Muscle layer of colon (tissue), 2 donors: ENCODE measurements around the gene SRGAP3.

Experiments
- H3K27ac ChIP-seq: one replicate; pipeline ENCODE4 v1.7.0; 2013; ENCODE audit warnings: low read depth, mild to moderate bottlenecking, low read length, moderate library complexity
- H3K27me3 ChIP-seq, 2 donors: one replicate each; pipeline ENCODE4 v1.7.0; 2013; ENCODE audit warnings: low read length in 2 of 2, mild to moderate bottlenecking in 2 of 2; ENCODE audit not compliant: insufficient read depth in 2 of 2, control insufficient read depth in 1 of 2
- H3K36me3 ChIP-seq: one replicate; pipeline ENCODE4 v1.7.0; 2013; ENCODE audit warnings: mild to moderate bottlenecking, low read length; ENCODE audit not compliant: insufficient read depth
- H3K4me1 ChIP-seq: one replicate; pipeline ENCODE4 v1.7.0; 2013; ENCODE audit warnings: mild to moderate bottlenecking, low read length; ENCODE audit not compliant: insufficient read depth
- H3K4me3 ChIP-seq, 2 donors: one replicate each; pipeline ENCODE4 v1.7.0; 2013; ENCODE audit warnings: low read length in 2 of 2, low read depth in 1 of 2, mild to moderate bottlenecking in 1 of 2, moderate library complexity in 1 of 2
- H3K9ac ChIP-seq: one replicate; pipeline ENCODE4 v1.7.0; 2013; ENCODE audit warnings: low read length
- H3K9me3 ChIP-seq: one replicate; pipeline ENCODE4 v1.7.0; 2013; ENCODE audit warnings: mild to moderate bottlenecking, low read length
- donor health status: abdominal sarcoma.
- donor health status: Adenocarcinoma of cecum.

Gene SRGAP3

DNA sequence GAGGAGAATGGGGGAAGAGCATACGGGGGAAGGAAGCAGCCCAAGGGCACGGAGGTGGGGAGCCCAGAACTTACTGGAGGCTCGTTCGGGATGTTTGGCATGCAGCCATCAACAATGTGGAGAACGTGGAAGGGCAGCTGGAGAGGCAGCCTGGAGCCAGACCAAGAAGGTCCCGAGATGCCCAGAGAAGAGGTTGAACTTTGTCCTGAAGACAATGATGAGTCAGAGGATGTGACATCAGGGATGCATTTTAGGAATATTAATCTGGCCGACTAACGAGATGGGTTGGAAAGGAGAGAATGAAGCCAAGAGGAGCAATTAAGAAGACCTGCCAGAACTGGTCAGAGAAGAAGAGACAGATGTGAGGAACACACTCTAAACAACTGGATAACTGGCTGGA lies 98.2 kb downstream of the SRGAP3 start:
- Histone ChIP-seq H3K27ac (no peak overlapping the region), H3K9me3 (no peaks in the 10 kb centered on the region), H3K4me1 (no peaks in the 10 kb centered on the region), H3K36me3 (no peaks in the 10 kb centered on the region), H3K4me3 (no peak overlapping the region), H3K9ac (no peak overlapping the region), H3K27me3 (no peaks in the 10 kb centered on the region)

DNA sequence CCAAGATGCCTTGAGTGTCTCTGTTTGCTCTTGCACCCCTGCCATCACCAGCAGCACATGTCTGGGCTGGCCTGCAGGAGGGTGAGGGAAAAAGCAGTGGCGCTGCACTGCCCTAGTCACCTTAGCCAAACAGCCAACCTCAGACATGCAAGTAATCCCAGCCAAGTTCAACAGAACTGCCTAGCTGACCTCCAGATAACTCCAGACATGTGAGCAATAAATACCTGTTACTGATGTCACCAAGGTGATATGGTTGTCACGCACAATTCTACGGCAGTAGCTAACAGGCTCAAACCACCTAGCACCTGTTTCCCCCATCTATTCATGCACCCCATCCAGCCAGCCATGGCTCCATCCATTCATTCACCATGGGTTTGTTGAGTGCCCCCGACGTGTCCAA lies 99.9 kb downstream of the SRGAP3 start:
- Histone ChIP-seq H3K27ac (no peak overlapping the region), H3K36me3 (no peaks in the 10 kb centered on the region), H3K9me3 (no peaks in the 10 kb centered on the region), H3K9ac (no peak overlapping the region), H3K27me3 (no peaks in the 10 kb centered on the region), H3K4me1 (no peaks in the 10 kb centered on the region), H3K4me3 (no peak overlapping the region)

DNA sequence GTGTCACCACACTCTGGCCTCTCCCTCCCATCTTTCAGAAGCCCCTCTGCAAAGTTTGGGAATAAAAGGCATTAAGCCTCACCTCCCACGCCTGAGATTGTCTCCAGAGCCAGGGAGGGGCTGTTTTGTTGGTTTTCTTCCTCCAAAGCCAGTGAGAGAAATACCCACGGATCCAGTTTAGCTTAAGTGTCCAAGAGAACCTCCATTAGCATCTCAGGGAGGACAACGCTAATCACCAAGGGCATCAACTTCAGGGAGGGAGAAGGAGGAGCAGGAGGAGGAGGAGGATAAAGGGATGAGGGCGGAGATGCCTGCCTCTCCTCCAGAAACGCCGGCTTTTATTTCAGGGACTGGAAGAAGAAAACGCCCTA lies 101.6 kb downstream of the SRGAP3 start:
- H3K27me3 ChIP-seq = no peaks in the 10 kb centered on the region
- no peak overlapping the region for H3K9ac ChIP-seq
- H3K36me3 ChIP-seq = no peaks in the 10 kb centered on the region
- H3K4me3 ChIP-seq = no peak overlapping the region
- no peaks in the 10 kb centered on the region for H3K9me3 ChIP-seq
- no peak overlapping the region for H3K27ac ChIP-seq
- no peaks in the 10 kb centered on the region for H3K4me1 ChIP-seq

DNA sequence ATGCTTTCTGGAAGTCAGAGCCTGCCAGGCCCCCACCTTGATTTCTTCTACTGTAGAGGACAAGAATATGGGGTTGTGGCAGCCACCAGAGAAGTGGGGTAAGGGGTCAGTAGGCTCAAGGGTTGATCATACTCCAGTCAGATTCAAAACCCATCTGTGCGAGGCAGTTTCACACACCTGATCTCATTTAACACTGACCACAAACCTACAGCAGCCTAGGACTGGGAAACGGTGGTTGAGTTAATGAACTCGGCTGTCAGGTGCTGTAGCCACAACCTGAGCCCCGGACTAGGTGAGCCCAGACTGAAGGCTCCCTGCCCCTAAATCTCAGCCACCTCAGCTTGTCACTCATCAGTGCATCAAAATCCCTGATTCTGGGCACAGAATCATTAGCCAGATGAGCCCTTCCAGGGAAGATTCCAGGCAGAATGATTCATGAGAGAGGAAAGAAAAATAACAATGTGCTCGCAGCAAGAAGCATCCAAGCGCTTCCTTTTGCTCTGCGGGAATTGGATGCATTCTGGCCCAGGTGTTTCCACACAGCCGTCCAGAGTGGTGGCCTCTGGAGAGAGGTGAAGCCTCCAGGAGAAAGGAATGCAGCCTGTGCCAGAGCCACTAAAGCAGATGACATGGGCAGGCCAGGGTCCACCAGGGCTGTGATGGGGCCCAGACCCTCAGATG lies 102.1 kb downstream of the SRGAP3 start:
- Histone ChIP-seq H3K9ac (no peak overlapping the region), H3K36me3 (no peaks in the 10 kb centered on the region), H3K27ac (no peak overlapping the region), H3K4me3 (no peak overlapping the region), H3K27me3 (no peaks in the 10 kb centered on the region), H3K9me3 (no peaks in the 10 kb centered on the region), H3K4me1 (peaks cover 3% of the 10 kb centered on the region)

DNA sequence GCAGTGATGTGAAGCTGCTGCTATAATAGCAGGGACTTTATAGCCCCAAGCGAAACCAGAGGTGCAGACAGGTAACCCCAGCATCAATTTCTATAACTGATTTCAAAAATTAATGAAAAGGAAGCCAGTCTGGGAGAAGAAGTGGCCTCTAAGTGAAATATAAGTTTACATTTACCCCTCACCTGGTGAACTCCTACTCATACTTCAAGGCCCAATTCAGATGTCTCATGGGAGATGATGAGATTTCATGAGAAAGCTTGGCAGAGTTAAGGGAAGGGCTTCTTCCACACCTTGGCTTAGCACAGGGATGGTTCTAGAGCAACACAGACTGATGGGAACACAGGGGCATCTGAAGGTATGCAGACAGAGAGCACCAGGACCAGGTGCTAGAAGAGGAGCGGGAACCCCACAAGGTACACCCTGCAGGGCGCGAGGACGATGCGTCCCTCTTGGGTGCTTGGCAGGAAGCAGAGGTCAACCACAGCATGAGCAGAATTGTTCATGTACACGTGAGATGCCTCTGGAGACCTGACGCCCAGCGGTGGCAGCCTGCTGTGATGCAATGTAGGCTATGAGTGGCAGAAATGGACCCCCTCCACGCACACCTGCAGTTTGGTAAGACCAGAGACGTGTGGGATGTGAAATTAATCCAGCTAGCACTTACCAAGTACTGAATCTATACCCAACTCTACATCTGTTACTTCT lies 102.9 kb downstream of the SRGAP3 start:
- Histone ChIP-seq H3K36me3 (no peaks in the 10 kb centered on the region), H3K9me3 (no peaks in the 10 kb centered on the region), H3K4me1 (peaks cover 9% of the 10 kb centered on the region), H3K9ac (no peak overlapping the region), H3K27ac (no peak overlapping the region), H3K4me3 (no peak overlapping the region), H3K27me3 (no peaks in the 10 kb centered on the region)

DNA sequence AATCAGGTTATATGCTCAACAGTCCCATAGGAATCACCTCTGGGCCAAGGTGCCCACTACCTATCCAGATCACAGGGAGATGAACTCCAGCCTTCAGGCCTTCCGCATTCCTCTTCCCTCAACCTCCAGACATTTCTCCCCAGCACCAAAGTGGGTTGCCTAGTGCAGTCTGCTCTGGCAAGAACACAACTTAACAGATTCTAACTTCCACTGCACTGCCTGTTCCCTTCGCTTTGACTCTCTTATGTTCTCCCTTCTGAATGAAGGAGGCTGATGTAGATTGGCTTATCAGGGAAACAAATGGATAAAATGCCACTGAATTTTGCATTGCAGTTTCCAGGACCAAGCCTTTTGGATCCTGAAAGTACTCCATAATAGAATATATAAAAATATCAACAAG lies 106.3 kb downstream of the SRGAP3 start:
- Histone ChIP-seq H3K36me3 (no peaks in the 10 kb centered on the region), H3K4me1 (peaks cover 9% of the 10 kb centered on the region), H3K9me3 (no peaks in the 10 kb centered on the region), H3K4me3 (no peak overlapping the region), H3K27ac (no peak overlapping the region), H3K27me3 (no peaks in the 10 kb centered on the region), H3K9ac (no peak overlapping the region)

DNA sequence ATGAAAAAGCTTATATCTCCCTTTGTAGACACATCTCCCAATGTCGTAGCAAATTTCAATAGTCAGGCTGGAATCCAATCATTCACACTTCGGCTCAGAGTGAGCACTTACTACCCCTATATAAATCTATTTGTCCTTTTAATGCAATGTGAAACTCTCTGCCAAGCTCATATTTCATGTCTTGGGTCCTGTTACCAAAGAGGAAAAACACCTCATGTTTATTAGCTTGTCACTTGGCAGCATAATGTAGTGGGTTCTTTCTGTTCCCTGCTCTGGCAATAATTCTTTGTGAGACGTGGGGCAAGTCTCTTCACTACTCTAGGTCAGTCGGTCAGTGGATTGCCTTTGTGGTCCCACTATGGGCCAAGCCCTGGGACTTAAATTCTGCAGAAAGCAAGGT lies 107.1 kb downstream of the SRGAP3 start:
- H3K36me3 ChIP-seq = no peaks in the 10 kb centered on the region
- peaks cover 9% of the 10 kb centered on the region for H3K4me1 ChIP-seq
- H3K4me3 ChIP-seq = no peak overlapping the region
- no peaks in the 10 kb centered on the region for H3K27me3 ChIP-seq
- no peaks in the 10 kb centered on the region for H3K9me3 ChIP-seq
- H3K9ac ChIP-seq = no peak overlapping the region
- no peak overlapping the region for H3K27ac ChIP-seq

DNA sequence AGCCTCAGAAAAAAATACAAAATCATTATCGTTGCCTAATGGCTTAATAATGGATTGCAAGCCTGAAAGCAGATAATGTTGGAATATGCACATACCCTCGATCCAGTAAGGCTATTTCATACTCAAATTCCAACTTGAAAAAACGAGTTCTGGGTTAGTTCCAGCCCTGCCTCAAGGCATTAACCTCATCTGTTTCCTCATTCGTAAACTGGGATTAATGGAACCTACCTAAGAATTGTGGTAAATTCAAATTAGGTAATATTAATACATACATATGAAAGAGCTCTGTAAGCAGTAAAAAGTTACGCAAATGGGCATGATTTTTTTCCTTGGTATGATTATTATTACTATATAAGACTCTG lies 107.5 kb downstream of the SRGAP3 start:
- H3K27me3 ChIP-seq = no peaks in the 10 kb centered on the region
- no peaks in the 10 kb centered on the region for H3K36me3 ChIP-seq
- H3K9me3 ChIP-seq = no peaks in the 10 kb centered on the region
- H3K27ac ChIP-seq = no peak overlapping the region
- no peak overlapping the region for H3K9ac ChIP-seq
- H3K4me3 ChIP-seq = no peak overlapping the region
- H3K4me1 ChIP-seq = peaks cover 9% of the 10 kb centered on the region

DNA sequence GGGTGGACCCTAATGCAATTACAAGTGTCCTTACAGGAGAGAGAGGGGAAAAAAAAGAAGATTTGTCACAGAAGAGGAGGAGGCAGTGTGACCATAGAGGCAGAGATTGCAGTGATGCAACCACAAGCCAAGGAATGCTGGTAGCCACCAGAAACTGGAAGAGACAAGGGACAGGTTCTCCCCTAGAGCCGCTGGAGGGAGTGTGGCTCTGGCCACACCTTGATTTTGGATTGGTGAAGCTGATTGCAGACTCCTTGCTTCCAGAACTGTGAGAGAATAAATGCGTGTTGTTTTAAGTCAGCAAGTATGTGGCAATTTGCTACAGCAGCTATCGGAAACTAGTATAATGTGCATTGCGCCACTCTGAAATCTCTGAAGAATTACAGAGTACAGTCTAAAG lies 110.1 kb downstream of the SRGAP3 start:
- H3K4me3 ChIP-seq = no peak overlapping the region
- no peaks in the 10 kb centered on the region for H3K9me3 ChIP-seq
- H3K27ac ChIP-seq = no peak overlapping the region
- H3K4me1 ChIP-seq = peaks cover 9% of the 10 kb centered on the region
- no peaks in the 10 kb centered on the region for H3K36me3 ChIP-seq
- no peaks in the 10 kb centered on the region for H3K27me3 ChIP-seq
- no peak overlapping the region for H3K9ac ChIP-seq

DNA sequence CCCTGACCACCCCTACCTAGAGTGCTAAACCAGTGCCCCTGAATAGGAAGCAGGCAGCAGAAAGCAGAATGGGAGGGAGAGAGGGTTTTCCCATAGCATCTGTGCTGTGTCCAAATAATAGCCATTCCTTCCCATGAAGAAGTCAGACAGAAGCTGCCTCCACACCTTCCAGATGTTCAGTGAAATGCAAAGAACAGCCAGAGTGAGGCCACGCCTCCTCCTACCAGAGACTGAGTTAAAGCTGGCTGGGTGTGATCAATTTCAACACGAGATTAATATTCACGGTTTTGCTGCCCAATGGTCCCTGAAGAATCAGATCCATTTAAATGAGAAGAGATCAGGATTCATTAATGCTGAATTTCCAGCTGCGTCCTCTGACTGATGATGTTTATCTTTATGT lies 111.8 kb downstream of the SRGAP3 start:
- Histone ChIP-seq H3K9me3 (no peaks in the 10 kb centered on the region), H3K27ac (no peak overlapping the region), H3K36me3 (no peaks in the 10 kb centered on the region), H3K27me3 (no peaks in the 10 kb centered on the region), H3K4me3 (no peak overlapping the region), H3K9ac (no peak overlapping the region), H3K4me1 (peaks cover 9% of the 10 kb centered on the region)

DNA sequence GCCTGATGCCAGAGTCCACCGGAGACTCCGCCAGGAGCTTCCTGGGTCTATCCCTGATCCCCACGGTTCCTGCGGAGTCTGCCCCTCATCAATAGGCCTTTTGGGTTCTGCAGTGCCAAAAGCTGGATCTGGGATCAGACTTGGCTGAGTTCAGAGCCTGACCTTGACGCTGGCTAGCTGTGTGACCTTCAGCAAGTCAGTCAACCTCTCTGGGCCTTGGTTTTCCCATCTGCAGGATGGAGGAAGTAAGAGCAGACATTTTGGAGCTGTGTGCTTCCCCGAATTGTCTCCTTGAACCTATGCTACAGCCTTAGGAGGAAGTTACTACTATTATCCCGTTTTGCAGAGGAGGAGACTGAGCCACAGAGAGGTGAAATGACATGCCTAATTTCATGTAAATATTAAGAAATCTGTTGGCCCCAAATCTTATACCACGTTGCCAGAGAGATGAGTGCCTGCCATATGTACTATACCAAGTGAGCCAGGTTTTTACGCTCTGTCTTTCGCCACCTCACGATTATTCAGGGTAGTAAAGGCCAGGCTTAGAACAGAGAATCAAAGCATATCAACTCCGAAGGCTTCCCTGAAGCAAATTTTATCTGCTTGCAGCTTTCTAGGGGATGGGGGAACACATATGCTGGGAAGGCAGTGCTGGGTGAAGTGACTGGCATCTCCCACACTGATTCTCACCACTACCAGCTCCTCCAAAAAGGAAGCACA lies 112.5 kb downstream of the SRGAP3 start:
- Histone ChIP-seq H3K27me3 (no peaks in the 10 kb centered on the region), H3K4me3 (peak overlapping the region in 1 of 2 donors; percentile 47), H3K9ac (no peak overlapping the region), H3K36me3 (no peaks in the 10 kb centered on the region), H3K27ac (no peak overlapping the region), H3K4me1 (peaks cover 2% of the 10 kb centered on the region), H3K9me3 (no peaks in the 10 kb centered on the region)
